Neuron (in vitro differentiated cells): Measurements from ENCODE around the gene BTN2A1.
A peak's percentile ranks its signal among the peaks of the same experiment; 100 is the strongest.
"Not testable (repeated sequence)": the region's sequence is repeated elsewhere in the genome, so short reads cannot be mapped to it uniquely, and the experiment has no call there.

Experiments
- H2AFZ ChIP-seq: one replicate; pipeline ENCODE4 v1.6.1; 2013; ENCODE audit warnings: low read depth, mild to moderate bottlenecking, inconsistent platforms, low read length, moderate library complexity
- H3K27me3 ChIP-seq: one replicate; pipeline ENCODE4 v1.6.1; 2013; ENCODE audit warnings: low read length; ENCODE audit not compliant: insufficient read depth
- H3K36me3 ChIP-seq: one replicate; pipeline ENCODE4 v1.6.1; 2013; ENCODE audit warnings: low read length; ENCODE audit not compliant: insufficient read depth
- H3K4me1 ChIP-seq: one replicate; pipeline ENCODE4 v1.6.1; 2013; ENCODE audit warnings: low read length; ENCODE audit not compliant: insufficient read depth
- H3K4me3 ChIP-seq: 2 replicates; pipeline ENCODE4 v1.5.1; 2013; ENCODE audit warnings: mild to moderate bottlenecking, low read length, moderate library complexity
- H3K9me3 ChIP-seq: one replicate; pipeline ENCODE4 v1.6.1; 2013; ENCODE audit warnings: low read length

Gene BTN2A1

DNA sequence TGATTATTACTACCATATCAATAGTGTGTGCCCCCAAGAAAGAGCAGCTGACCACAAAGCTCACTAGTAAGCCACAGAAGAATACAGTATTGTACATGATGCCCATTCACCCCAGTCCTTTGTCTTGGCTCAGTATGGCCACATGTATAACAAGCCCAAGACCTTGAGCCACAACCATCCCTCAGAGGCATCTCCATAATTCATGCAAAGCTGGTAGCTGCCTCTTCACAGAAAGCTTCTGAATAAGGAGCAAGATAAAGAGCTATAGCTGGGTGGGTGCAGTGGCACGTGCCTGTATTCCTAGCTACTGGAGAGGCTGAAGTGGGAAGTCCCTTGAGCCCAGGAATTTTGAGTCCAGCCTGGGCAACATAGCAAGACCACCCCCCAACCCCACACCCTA is 37.5 kb downstream of the BTN2A1 start:
- no peaks in the 10 kb centered on the region for H3K4me1 ChIP-seq
- no peak overlapping the region for H3K4me3 ChIP-seq
- peaks cover 14% of the 10 kb centered on the region for H3K27me3 ChIP-seq
- no peaks in the 10 kb centered on the region for H3K9me3 ChIP-seq
- no peak overlapping the region for H2AFZ ChIP-seq
- no peaks in the 10 kb centered on the region for H3K36me3 ChIP-seq

DNA sequence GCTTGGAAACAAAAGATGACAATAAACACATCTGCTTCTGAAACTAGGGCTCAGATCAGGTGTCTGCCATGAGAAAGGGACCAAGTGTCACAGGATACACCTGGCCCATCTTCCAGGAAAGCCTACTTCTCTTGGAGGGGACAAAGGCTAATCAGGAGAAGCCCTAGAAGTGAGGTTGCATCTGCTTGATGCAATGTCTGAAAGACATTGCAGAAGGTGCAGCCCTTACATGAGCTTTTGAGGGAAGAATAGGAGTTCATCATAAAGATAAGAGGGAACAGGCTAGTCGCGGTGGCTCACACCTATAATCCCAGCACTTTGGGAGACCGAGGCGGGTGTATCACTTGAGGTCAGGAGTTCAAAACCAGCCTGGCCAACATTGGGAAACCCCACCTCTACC is 39.9 kb downstream of the BTN2A1 start:
- H2AFZ ChIP-seq, result no peak overlapping the region
- H3K36me3 ChIP-seq, result no peaks in the 10 kb centered on the region
- H3K4me3 ChIP-seq, result no peak overlapping the region
- peaks cover 2% of the 10 kb centered on the region for H3K9me3 ChIP-seq
- H3K27me3 ChIP-seq, result peaks cover 31% of the 10 kb centered on the region
- H3K4me1 ChIP-seq, result no peaks in the 10 kb centered on the region

DNA sequence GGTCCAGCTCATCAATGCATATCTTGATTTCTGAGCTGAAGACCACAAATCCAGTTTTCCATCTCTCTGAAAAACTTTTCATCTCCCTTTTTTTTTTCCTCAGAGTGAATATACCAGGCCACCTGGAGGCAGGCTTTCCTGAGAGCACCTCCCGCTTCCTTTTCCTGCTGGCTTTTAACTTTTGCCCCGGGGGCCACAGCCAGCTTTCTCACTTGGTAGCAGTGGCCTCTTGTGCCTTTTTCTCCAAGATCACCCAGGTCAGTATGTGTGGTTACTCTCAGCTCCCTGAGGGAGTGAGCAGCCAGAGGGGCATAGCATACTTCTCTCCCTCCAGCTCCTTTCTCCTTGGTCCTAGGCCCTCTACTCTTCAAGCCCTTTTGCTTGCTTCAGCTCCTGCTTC is 42.3 kb downstream of the BTN2A1 start, which contains the start of gene BTN1A1:
Gene BTN1A1, plus strand, starts transcription at position 202 of the 400 bp plus-strand sequence. CDS start 984 bp downstream, outside the sequence.
- Histone ChIP-seq H3K27me3 (peaks cover 37% of the 10 kb centered on the region), H3K36me3 (no peaks in the 10 kb centered on the region), H3K4me1 (no peaks in the 10 kb centered on the region), H3K9me3 (peaks cover 2% of the 10 kb centered on the region), H2AFZ (no peak within 1 kb of the TSS), H3K4me3 (no peak within 1 kb of the TSS)

DNA sequence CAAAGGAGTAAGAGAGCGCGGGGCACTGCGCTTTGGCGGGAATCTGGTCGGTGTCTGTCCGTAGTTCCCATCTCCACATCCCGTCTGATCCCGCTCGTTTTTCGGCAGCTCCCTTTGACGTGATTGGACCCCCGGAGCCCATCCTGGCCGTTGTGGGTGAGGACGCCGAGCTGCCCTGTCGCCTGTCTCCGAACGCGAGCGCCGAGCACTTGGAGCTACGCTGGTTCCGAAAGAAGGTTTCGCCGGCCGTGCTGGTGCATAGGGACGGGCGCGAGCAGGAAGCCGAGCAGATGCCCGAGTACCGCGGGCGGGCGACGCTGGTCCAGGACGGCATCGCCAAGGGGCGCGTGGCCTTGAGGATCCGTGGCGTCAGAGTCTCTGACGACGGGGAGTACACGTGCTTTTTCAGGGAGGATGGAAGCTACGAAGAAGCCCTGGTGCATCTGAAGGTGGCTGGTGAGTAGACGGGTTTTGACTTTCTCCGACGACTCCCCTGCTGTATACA is 43.8 kb downstream of the BTN2A1 start:
- Histone ChIP-seq H3K4me3 (no peak overlapping the region), H2AFZ (peak overlapping the region; percentile 85), H3K4me1 (no peaks in the 10 kb centered on the region), H3K9me3 (peaks cover 2% of the 10 kb centered on the region), H3K36me3 (no peaks in the 10 kb centered on the region), H3K27me3 (peaks cover 37% of the 10 kb centered on the region)

DNA sequence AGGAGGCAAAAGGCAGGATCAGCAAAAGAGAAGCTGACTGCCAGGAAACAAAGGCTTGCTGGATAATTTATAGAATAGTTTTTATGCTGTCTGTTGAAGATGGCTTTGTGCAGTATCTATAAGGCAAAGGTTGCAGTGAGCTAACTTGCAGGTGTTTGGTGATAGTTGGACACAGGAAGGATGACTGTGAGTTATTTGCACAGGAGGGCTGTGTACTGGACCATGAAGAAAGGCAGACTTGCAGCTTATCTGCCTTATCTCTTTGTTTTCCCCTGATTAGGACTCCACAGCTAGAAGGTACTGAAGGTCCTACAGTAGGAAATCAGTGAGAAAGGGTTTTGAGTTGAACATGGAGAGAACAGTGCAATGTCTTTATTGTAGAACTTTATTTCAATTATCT is 44.4 kb downstream of the BTN2A1 start:
- Histone ChIP-seq H3K4me3 (no peak overlapping the region), H3K4me1 (no peaks in the 10 kb centered on the region), H2AFZ (no peak overlapping the region), H3K9me3 (peaks cover 2% of the 10 kb centered on the region), H3K36me3 (no peaks in the 10 kb centered on the region), H3K27me3 (peaks cover 37% of the 10 kb centered on the region)

DNA sequence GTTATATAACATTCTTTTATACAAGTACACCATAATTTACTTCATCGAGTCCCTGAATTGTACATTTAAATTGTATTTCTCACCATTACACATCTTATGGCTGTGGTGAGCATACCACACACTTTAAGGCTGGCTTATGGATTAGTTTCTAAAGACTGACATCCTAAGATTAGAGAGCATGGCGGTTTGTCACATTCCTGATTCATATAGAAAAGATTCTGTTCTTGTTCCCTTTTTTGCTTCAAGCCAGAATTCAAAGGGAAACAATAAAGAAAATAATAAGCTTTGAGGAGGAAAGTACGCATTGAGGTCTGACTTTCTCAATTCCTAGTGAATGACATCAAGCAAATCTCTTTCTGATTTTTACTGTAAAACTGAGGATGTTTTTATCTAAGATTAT is 44.9 kb downstream of the BTN2A1 start:
- H3K4me1 ChIP-seq, result no peaks in the 10 kb centered on the region
- H2AFZ ChIP-seq, result no peak overlapping the region
- no peak overlapping the region for H3K4me3 ChIP-seq
- H3K27me3 ChIP-seq, result peaks cover 34% of the 10 kb centered on the region
- no peaks in the 10 kb centered on the region for H3K36me3 ChIP-seq
- peaks cover 2% of the 10 kb centered on the region for H3K9me3 ChIP-seq

DNA sequence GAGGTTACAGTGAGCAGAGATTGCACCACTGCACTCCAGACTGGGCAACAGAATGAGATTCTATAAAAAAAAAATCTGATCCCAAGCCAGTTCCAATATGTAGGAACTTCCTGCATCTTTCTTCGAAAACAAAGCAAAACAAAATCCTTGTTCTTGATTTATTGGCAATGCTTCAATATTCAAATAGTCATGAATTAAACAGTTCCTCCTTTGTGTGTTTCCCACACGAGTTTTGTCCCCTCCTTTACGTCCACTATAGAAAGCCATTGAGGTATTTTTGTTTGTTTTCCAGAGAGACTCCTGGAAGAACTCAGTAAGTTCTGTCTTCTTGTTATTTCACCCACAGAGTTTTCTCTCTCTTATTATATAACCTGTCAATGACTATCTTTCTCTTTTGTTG is 49.9 kb downstream of the BTN2A1 start:
- Histone ChIP-seq H3K4me3 (no peak overlapping the region), H3K9me3 (no peaks in the 10 kb centered on the region), H2AFZ (no peak overlapping the region), H3K27me3 (peaks cover 27% of the 10 kb centered on the region), H3K36me3 (no peaks in the 10 kb centered on the region), H3K4me1 (no peaks in the 10 kb centered on the region)

DNA sequence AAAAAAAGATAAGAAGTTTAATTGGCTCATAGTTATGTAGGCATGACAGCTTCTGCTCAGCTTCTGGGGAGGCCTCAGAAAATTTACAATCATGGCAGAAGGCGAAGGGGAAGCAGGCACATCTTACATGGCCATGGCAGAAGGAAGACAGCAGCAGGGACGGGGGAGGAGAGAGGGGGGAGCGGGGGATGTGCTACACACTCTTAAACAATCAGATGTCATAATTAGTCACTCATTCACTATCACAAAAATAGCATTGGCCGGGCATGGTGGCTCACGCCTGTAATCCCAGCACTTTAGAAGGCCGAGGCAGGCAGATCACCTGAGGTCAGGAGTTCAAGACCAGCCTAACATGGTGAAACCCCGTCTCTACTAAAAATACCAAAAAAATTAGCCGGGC is 53.3 kb downstream of the BTN2A1 start:
- H3K36me3 ChIP-seq, H3K4me1 ChIP-seq, H3K4me3 ChIP-seq, H3K9me3 ChIP-seq, H2AFZ ChIP-seq: not testable (repeated sequence)
- peaks cover 16% of the 10 kb centered on the region for H3K27me3 ChIP-seq

DNA sequence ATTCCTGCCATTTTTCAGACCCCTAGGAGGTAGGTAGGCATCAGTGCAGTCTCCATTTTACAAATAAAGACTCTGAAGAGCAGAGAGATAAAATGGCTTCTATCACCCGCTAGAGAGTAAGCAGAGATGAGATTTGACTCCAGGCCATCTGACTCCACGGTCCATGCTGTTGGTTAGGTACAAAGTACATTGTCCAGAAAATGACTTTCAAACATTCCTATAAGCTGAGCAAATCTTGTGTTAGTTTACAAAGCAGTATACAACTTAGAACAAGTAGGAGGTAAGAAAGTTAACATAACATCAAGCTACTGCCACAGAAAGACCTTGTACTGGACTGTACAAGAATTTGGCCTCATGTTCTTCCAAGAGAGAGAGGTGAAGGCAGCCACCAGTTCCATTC is 57.2 kb downstream of the BTN2A1 start:
- no peak overlapping the region for H3K4me3 ChIP-seq
- H3K4me1 ChIP-seq, result no peaks in the 10 kb centered on the region
- H3K36me3 ChIP-seq, result no peaks in the 10 kb centered on the region
- no peak overlapping the region for H2AFZ ChIP-seq
- peaks cover 5% of the 10 kb centered on the region for H3K27me3 ChIP-seq
- H3K9me3 ChIP-seq, result no peaks in the 10 kb centered on the region

DNA sequence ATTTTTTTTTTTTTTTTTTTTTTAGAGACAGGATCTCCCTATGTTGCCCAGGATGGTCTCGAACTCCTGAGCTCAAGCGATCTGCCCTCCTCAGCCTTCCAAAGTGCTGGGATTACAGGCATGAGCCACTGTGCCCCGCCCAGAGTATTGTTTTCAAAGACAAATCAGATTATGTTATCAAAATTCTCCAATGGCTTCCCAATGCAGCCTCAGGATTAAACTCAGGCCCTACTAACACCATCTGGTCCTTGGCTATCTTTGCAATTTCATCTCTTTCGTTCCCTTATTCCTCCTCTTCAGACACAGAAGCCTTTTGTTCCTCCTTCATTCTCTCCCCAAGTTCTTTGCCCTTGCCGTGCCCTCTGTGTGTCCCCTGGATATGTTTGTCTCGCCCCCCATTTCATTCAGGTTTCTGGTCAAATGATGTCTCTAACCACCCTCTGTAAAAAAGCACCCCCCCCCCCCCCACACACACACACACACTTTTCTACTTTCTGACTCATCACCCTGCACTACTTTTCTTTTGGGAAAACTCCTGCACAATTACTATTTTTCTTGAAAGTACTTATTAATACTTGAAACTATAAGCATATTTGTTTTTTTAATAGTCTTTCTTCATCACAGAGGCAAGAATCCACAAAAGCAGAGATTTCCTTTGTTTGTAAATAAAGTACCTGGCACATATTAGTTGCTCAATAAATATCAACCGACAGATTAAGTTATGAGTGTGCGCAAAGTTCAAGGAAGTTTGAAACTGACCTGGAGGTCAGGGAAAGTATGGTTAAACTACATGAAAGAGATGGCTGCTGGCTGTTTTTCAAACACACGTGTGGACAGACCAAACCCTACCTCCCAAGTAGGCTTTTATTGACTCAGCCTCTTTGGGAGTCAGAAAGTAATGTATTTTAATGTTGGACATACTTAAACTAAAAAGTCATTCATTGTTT is 59.0 kb downstream of the BTN2A1 start:
- Histone ChIP-seq H3K36me3 (no peaks in the 10 kb centered on the region), H3K9me3 (no peaks in the 10 kb centered on the region), H3K4me1 (no peaks in the 10 kb centered on the region), H3K27me3 (peaks cover 1% of the 10 kb centered on the region), H3K4me3 (no peak overlapping the region), H2AFZ (no peak overlapping the region)
